Testis (tissue), 3 donors: Measurements from ENCODE around the gene TNRC6C. TPM values are rescaled to one million over a fixed set of nuclear protein-coding genes. Genes with fewer than 3 reads are reported as not detected.

ENCODE experiments used
- DNase-seq: peaks from one replicate; pipeline ENCODE4 v3.0.0-alpha.2; 2019
- H3K27ac ChIP-seq, 2 donors: fragments of 200-600 bp; sonication (generic); one replicate each; pipeline ENCODE4 v1.5.1; 2019
- H3K27me3 ChIP-seq: fragments of 200-600 bp; sonication (generic); one replicate; pipeline ENCODE4 v1.5.1; 2019
- H3K36me3 ChIP-seq: fragments of 200-600 bp; sonication (generic); one replicate; pipeline ENCODE4 v1.5.1; 2017; ENCODE audit warnings: low read depth; ENCODE audit errors: missing control alignments
- H3K4me1 ChIP-seq: fragments of 200-600 bp; sonication (generic); one replicate; pipeline ENCODE4 v1.5.1; 2019
- H3K4me3 ChIP-seq, 2 donors: fragments of 200-600 bp; sonication (generic); one replicate each; pipeline ENCODE4 v1.5.1; 2017 to 2019
- H3K9me3 ChIP-seq: fragments of 200-600 bp; sonication (generic); one replicate; pipeline ENCODE4 v1.5.1; 2017
- POLR2A ChIP-seq: fragments of 450-650 bp; IDR thresholded peaks from one replicate; pipeline ENCODE4 v1.6.1; 2017; ENCODE audit warnings: antibody characterized with exemption, mild to moderate bottlenecking, moderate library complexity
- WGBS, 2 donors: methylation state at CpG; one replicate each; pipeline ENCODE4 v1.1.5; 2018; 5-methylcytosine and 5-hydroxymethylcytosine counted together
- intact Hi-C: fragments of 100-400 bp; cut with DNase I; formaldehyde crosslinking; loops from one replicate; pipeline ENCODE4 v1.15.1; 2023; ENCODE audit warnings: low total_unique reads
- polyA plus RNA-seq: library from polyadenylated mRNA; stranded (reverse); fragments of 350-450 nt; fragmentation: Illumina TruSeq; extraction: RNeasy Lipid Tissue Mini Kit (QIAGEN cat#74804); gene quantifications from one replicate; pipeline ENCODE4 v1.2.3, GENCODE V29; 2014; ENCODE audit warnings: low read depth, low replicate concordance; ENCODE audit not compliant: insufficient read depth
- total RNA-seq, 2 donors: library from RNA; depleted of rRNA; stranded (reverse); fragments of >200 nt; gene quantifications; one replicate each; pipeline ENCODE4 v1.2.3, GENCODE V29; 2016
- TF ChIP-seq, protein P1 (sequence below), 3 experiments: fragments of 450-650 bp in 2 of 3; fragments of 200-600 bp in 1 of 3; sonication (generic) in 1 of 3; IDR thresholded peaks; one replicate each; pipeline ENCODE4 v1.5.1; 2016 to 2019; ENCODE audit warnings: antibody characterized with exemption in 3 of 3, mild to moderate bottlenecking in 2 of 3, moderate library complexity in 1 of 3

The TNRC6C gene
- total and polyA plus RNA-seq, 3 donors from 2014 or later = 26.2 to 35.6 (median 27.4) TPM

- no peak for DNase-seq
- intact Hi-C loops = no loop called here
- no peaks in the 10 kb centered on the region for H3K9me3 ChIP-seq
- H3K36me3 ChIP-seq = no peaks in the 10 kb centered on the region
- TF ChIP-seq, protein P1, sequence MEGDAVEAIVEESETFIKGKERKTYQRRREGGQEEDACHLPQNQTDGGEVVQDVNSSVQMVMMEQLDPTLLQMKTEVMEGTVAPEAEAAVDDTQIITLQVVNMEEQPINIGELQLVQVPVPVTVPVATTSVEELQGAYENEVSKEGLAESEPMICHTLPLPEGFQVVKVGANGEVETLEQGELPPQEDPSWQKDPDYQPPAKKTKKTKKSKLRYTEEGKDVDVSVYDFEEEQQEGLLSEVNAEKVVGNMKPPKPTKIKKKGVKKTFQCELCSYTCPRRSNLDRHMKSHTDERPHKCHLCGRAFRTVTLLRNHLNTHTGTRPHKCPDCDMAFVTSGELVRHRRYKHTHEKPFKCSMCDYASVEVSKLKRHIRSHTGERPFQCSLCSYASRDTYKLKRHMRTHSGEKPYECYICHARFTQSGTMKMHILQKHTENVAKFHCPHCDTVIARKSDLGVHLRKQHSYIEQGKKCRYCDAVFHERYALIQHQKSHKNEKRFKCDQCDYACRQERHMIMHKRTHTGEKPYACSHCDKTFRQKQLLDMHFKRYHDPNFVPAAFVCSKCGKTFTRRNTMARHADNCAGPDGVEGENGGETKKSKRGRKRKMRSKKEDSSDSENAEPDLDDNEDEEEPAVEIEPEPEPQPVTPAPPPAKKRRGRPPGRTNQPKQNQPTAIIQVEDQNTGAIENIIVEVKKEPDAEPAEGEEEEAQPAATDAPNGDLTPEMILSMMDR (IDR thresholded peaks at IDR 0.05) = no peak
- no peak for TF ChIP-seq POLR2A
- no peaks in the 10 kb centered on the region for H3K27me3 ChIP-seq
- WGBS, 2 donors = 94 to 96% methylated on average over 5 of the region's 5 CpGs
- H3K27ac ChIP-seq = no peak overlapping the region
- no peak overlapping the region for H3K4me3 ChIP-seq
- H3K4me1 ChIP-seq = peaks cover 4% of the 10 kb centered on the region
Measured at GRCh38 chr17:78045316-78045715, 86.8 kb downstream of the TNRC6C start.

- no peaks in the 10 kb centered on the region for H3K27me3 ChIP-seq
- no peak for DNase-seq
- no peak for TF ChIP-seq POLR2A
- TF ChIP-seq, protein P1 (IDR thresholded peaks at IDR 0.05) = no peak
- no peaks in the 10 kb centered on the region for H3K9me3 ChIP-seq
- H3K36me3 ChIP-seq = no peaks in the 10 kb centered on the region
- intact Hi-C loops = no loop called here
- H3K27ac ChIP-seq = no peak overlapping the region
- H3K4me3 ChIP-seq = no peak overlapping the region
- peaks cover 3% of the 10 kb centered on the region for H3K4me1 ChIP-seq
- WGBS, 2 donors = 63 to 89% methylated on average over 2 of the region's 2 CpGs
Measured at GRCh38 chr17:78046923-78047322, 88.4 kb downstream of the TNRC6C start.

GRCh38 chr17:78048346-78049292 is 90.1 kb downstream of the TNRC6C start:
- TF ChIP-seq POLR2A = no peak
- TF ChIP-seq, protein P1 (IDR thresholded peaks at IDR 0.05) = no peak
- Histone ChIP-seq H3K4me3 (no peak overlapping the region), H3K27ac (no peak overlapping the region), H3K9me3 (no peaks in the 10 kb centered on the region), H3K36me3 (no peaks in the 10 kb centered on the region), H3K27me3 (no peaks in the 10 kb centered on the region), H3K4me1 (no peaks in the 10 kb centered on the region)
- intact Hi-C loops = no loop called here
- no peak for DNase-seq
- 92 to 95% methylated on average over 8 to 10 of the region's 10 CpGs for WGBS, 2 donors

DNA sequence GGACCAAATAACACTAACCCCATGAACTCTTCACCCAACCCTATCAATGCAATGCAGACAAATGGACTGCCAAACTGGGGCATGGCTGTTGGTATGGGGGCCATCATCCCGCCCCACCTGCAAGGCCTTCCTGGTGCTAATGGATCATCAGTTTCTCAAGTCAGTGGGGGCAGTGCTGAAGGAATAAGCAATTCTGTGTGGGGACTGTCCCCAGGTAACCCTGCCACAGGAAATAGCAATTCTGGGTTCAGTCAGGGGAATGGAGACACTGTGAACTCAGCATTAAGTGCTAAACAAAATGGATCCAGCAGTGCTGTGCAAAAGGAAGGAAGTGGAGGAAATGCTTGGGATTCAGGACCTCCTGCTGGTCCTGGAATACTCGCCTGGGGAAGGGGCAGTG is 91.1 kb downstream of the TNRC6C start:
- no peaks in the 10 kb centered on the region for H3K9me3 ChIP-seq
- intact Hi-C loops = no loop called here
- 96 to 97% methylated on average over 2 of the region's 2 CpGs for WGBS, 2 donors
- no peak for TF ChIP-seq POLR2A
- TF ChIP-seq, protein P1 (IDR thresholded peaks at IDR 0.05) = no peak
- no peaks in the 10 kb centered on the region for H3K27me3 ChIP-seq
- H3K4me1 ChIP-seq = no peaks in the 10 kb centered on the region
- no peak overlapping the region for H3K4me3 ChIP-seq
- DNase-seq = no peak
- H3K36me3 ChIP-seq = no peaks in the 10 kb centered on the region
- no peak overlapping the region for H3K27ac ChIP-seq
